Uterus (tissue), 2 donors: Measurements from ENCODE around the gene C19orf25.

Source experiments
- POLR2A ChIP-seq, 2 donors: fragments of 450-650 bp; IDR thresholded peaks; one replicate each; pipeline ENCODE4 v1.6.1; 2016; ENCODE audit warnings: antibody characterized with exemption in 2 of 2, mild to moderate bottlenecking in 1 of 2, moderate library complexity in 1 of 2
- TF ChIP-seq, protein P1 (sequence below), 4 experiments: fragments of 200-600 bp in 2 of 4; fragments of 450-650 bp in 2 of 4; sonication (generic) in 2 of 4; IDR thresholded peaks; one replicate each; pipeline ENCODE4 v1.5.1; 2016 to 2019; ENCODE audit warnings: antibody characterized with exemption in 4 of 4, mild to moderate bottlenecking in 2 of 4, moderate library complexity in 1 of 4

DNA sequence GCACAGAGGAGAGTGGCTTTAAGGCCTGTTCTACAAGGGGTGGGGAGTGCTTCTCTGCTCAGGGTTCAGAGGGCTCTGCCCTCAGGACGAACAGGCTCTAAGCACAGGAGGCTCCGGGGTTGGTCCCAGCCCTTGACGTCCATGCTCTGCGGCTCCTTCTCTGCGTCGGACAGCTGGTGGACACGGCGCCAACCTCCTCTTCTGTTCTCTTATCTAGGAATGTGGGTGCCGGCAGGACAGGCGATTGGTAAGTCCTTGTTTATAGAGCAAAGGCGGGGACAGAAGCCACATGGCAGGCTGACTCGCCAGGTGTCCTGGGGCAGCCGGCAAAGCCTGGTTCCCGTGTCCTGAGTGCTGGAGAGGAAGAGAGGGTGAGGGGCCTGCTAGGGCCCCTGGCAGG, 49.3 kb downstream of the C19orf25 start:
- TF ChIP-seq, protein P1, sequence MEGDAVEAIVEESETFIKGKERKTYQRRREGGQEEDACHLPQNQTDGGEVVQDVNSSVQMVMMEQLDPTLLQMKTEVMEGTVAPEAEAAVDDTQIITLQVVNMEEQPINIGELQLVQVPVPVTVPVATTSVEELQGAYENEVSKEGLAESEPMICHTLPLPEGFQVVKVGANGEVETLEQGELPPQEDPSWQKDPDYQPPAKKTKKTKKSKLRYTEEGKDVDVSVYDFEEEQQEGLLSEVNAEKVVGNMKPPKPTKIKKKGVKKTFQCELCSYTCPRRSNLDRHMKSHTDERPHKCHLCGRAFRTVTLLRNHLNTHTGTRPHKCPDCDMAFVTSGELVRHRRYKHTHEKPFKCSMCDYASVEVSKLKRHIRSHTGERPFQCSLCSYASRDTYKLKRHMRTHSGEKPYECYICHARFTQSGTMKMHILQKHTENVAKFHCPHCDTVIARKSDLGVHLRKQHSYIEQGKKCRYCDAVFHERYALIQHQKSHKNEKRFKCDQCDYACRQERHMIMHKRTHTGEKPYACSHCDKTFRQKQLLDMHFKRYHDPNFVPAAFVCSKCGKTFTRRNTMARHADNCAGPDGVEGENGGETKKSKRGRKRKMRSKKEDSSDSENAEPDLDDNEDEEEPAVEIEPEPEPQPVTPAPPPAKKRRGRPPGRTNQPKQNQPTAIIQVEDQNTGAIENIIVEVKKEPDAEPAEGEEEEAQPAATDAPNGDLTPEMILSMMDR (IDR thresholded peaks at IDR 0.05) = no peak
- no peak for TF ChIP-seq POLR2A (IDR thresholded peaks at IDR 0.05)
